ENCODE data around the gene PHACTR2. TPM values are rescaled to one million over a fixed set of nuclear protein-coding genes. Genes with fewer than 3 reads are reported as not detected.
A peak's percentile ranks its signal among the peaks of the same experiment; 100 is the strongest.

Gene PHACTR2
- total RNA-seq, 1 donor from 2014 or later, result 110 TPM

DNA sequence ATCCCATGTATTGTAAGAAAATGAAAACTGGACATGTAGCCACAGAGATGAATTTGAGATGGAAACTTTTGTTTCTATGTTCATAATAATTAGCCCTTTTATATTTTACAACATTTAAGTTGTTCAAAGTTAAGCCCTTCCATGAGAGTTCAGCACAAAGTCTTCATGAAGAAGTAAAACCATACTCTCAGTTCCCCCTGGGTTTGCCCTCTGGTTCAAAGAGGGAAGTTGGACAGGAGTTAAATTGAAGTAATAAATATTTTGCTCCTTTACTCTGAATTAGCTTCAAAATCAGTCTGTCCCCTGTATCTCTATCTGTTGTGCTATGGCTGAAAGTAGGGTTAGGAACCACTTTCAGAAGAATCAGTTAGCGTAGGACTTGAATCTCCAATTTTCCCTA lies 31.1 kb downstream of the PHACTR2 start:
- no peak overlapping the region for H3K27ac Mint-ChIP-seq (ENCODE audit: unreplicated experiment)
- H3K36me3 Mint-ChIP-seq (ENCODE audit: low read depth), result peaks cover 17% of the 10 kb centered on the region
- TF ChIP-seq, protein P1, sequence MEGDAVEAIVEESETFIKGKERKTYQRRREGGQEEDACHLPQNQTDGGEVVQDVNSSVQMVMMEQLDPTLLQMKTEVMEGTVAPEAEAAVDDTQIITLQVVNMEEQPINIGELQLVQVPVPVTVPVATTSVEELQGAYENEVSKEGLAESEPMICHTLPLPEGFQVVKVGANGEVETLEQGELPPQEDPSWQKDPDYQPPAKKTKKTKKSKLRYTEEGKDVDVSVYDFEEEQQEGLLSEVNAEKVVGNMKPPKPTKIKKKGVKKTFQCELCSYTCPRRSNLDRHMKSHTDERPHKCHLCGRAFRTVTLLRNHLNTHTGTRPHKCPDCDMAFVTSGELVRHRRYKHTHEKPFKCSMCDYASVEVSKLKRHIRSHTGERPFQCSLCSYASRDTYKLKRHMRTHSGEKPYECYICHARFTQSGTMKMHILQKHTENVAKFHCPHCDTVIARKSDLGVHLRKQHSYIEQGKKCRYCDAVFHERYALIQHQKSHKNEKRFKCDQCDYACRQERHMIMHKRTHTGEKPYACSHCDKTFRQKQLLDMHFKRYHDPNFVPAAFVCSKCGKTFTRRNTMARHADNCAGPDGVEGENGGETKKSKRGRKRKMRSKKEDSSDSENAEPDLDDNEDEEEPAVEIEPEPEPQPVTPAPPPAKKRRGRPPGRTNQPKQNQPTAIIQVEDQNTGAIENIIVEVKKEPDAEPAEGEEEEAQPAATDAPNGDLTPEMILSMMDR (IDR thresholded peaks at IDR 0.05), result no peak

DNA sequence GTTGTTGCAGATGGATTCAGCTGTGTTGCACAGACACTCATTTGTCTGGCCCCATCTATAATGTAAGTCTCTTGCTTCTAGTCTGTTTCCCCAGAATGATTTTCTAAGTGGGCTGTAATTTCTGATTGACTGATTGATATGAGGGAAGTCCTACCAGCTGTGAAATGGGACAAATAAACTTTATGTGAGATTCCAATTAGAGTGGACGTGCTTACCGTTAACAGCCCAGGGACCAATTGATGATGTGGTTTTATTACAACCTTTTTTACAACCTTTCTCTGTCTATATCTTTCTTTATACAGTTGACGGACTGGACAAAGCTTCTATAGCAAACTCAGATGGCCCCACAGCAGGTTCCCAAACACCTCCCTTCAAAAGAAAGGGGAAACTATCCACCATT lies 33.9 kb downstream of the PHACTR2 start:
- DNase-seq (ENCODE audit: low spot score), result no peak
- Mint-ChIP-seq H3K4me1 (ENCODE audit: low read depth) (peaks cover 33% of the 10 kb centered on the region), H3K27me3 (ENCODE audit: low read depth) (no peaks in the 10 kb centered on the region), H3K27ac (ENCODE audit: unreplicated experiment) (no peak overlapping the region), H3K36me3 (ENCODE audit: low read depth) (peaks cover 14% of the 10 kb centered on the region), H3K9me3 (ENCODE audit: low read depth) (peaks cover 4% of the 10 kb centered on the region), H3K4me3 (ENCODE audit: unreplicated experiment) (no peak overlapping the region)
- TF ChIP-seq, protein P1 (IDR thresholded peaks at IDR 0.05), result no peak

More for the DNA sequence above, 31.1 kb downstream of the PHACTR2 start:
- Mint-ChIP-seq H3K9me3 (ENCODE audit: low read depth) (peaks cover 8% of the 10 kb centered on the region), H3K4me1 (ENCODE audit: low read depth) (peaks cover 32% of the 10 kb centered on the region), H3K27me3 (ENCODE audit: low read depth) (no peaks in the 10 kb centered on the region), H3K4me3 (ENCODE audit: unreplicated experiment) (no peak overlapping the region)
- DNase-seq (ENCODE audit: low spot score), result no peak

- H3K9me3 Mint-ChIP-seq (ENCODE audit: low read depth), result peaks cover 5% of the 10 kb centered on the region
- TF ChIP-seq, protein P1 (IDR thresholded peaks at IDR 0.05), result no peak
- H3K36me3 Mint-ChIP-seq (ENCODE audit: low read depth), result peaks cover 21% of the 10 kb centered on the region
Measured at GRCh38 chr6:143718472-143718871, 40.7 kb downstream of the PHACTR2 start.

DNA sequence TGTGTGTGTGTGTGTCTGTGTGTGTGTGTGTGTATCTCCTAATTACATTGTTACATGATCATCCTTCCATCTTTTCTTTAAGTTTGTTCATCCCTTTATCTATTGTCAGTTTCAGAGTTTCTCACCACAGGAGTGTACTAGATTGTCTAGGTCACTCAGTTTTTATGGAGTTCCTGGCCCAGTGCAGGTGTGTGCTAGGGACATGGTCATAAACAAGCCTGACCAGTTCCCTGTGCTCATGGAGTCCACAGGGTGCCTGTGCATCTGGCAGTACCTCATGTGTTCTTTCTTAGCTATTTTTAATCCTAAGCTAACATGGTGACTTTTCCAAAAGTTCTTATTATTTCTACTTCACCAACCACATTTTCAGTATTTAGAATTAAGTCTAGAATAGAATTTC lies 43.9 kb downstream of the PHACTR2 start:
- H3K9me3 Mint-ChIP-seq (ENCODE audit: low read depth), result peaks cover 13% of the 10 kb centered on the region
- no peak overlapping the region for H3K4me3 Mint-ChIP-seq (ENCODE audit: unreplicated experiment)
- peaks cover 22% of the 10 kb centered on the region for H3K4me1 Mint-ChIP-seq (ENCODE audit: low read depth)
- H3K27ac Mint-ChIP-seq (ENCODE audit: unreplicated experiment), result peak overlapping the region; percentile 66
- no peaks in the 10 kb centered on the region for H3K27me3 Mint-ChIP-seq (ENCODE audit: low read depth)
- no peak for DNase-seq (ENCODE audit: low spot score)
- H3K36me3 Mint-ChIP-seq (ENCODE audit: low read depth), result peaks cover 24% of the 10 kb centered on the region
- TF ChIP-seq, protein P1 (IDR thresholded peaks at IDR 0.05), result no peak

More at GRCh38 chr6:143718472-143718871, 40.7 kb downstream of the PHACTR2 start:
- Mint-ChIP-seq H3K4me3 (ENCODE audit: unreplicated experiment) (no peak overlapping the region), H3K27ac (ENCODE audit: unreplicated experiment) (peak overlapping the region; percentile 67), H3K27me3 (ENCODE audit: low read depth) (no peaks in the 10 kb centered on the region), H3K4me1 (ENCODE audit: low read depth) (peaks cover 29% of the 10 kb centered on the region)
- DNase-seq (ENCODE audit: low spot score), result no peak

- TF ChIP-seq, protein P1 (IDR thresholded peaks at IDR 0.05), result no peak
Measured at GRCh38 chr6:143724876-143725275, 47.1 kb downstream of the PHACTR2 start.

More at GRCh38 chr6:143724876-143725275, 47.1 kb downstream of the PHACTR2 start:
- Mint-ChIP-seq H3K9me3 (ENCODE audit: low read depth) (peaks cover 17% of the 10 kb centered on the region), H3K4me3 (ENCODE audit: unreplicated experiment) (no peak overlapping the region), H3K4me1 (ENCODE audit: low read depth) (peaks cover 27% of the 10 kb centered on the region), H3K27me3 (ENCODE audit: low read depth) (no peaks in the 10 kb centered on the region), H3K36me3 (ENCODE audit: low read depth) (peaks cover 19% of the 10 kb centered on the region), H3K27ac (ENCODE audit: unreplicated experiment) (no peak overlapping the region)
- DNase-seq (ENCODE audit: low spot score), result no peak
